Esophagus muscularis mucosa (tissue), 4 donors: ENCODE measurements around the gene EPHA4.

ENCODE experiments used
- EP300 ChIP-seq: sonication (generic); formaldehyde crosslinking; IDR thresholded peaks from one replicate; pipeline ENCODE4 v1.6.1; 2017; ENCODE audit warnings: antibody characterized with exemption
- POLR2A ChIP-seq: fragments of 450-650 bp; IDR thresholded peaks from one replicate; pipeline ENCODE4 v1.6.1; 2017; ENCODE audit warnings: antibody characterized with exemption, moderate library complexity, mild to moderate bottlenecking, low read depth
- POLR2AphosphoS5 ChIP-seq, 2 donors: sonication (generic); formaldehyde crosslinking; IDR thresholded peaks; one replicate each; pipeline ENCODE4 v1.6.1; 2017; ENCODE audit warnings: antibody characterized with exemption in 2 of 2
- TF ChIP-seq, protein P1 (sequence below), 3 experiments: fragments of 200-600 bp in 2 of 3; fragments of 450-650 bp in 1 of 3; sonication (generic) in 2 of 3; IDR thresholded peaks; one replicate each; pipeline ENCODE4 v1.5.1; 2017 to 2019; ENCODE audit warnings: antibody characterized with exemption in 3 of 3, mild to moderate bottlenecking in 2 of 3, moderate library complexity in 1 of 3

DNA sequence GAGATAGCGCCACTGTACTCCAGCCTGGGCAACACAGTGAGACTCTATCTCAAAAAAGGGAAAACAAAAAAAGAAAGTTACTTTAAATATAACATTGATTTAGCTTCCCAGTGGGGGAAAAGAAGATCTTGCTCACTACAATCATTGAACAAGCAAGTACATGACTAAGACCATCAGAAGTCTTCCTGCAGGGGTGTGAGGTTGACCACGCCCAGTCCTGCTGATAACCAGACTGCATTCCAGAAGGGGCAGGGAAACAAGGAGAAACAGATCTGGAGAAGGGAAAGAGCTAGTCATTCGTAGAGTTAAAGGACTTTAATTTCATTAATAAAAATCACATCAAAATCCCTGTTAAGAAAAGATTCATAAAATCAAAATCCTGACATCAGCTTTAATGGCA is 77.5 kb downstream of the EPHA4 start:
- TF ChIP-seq EP300 = no peak
- TF ChIP-seq, protein P1, sequence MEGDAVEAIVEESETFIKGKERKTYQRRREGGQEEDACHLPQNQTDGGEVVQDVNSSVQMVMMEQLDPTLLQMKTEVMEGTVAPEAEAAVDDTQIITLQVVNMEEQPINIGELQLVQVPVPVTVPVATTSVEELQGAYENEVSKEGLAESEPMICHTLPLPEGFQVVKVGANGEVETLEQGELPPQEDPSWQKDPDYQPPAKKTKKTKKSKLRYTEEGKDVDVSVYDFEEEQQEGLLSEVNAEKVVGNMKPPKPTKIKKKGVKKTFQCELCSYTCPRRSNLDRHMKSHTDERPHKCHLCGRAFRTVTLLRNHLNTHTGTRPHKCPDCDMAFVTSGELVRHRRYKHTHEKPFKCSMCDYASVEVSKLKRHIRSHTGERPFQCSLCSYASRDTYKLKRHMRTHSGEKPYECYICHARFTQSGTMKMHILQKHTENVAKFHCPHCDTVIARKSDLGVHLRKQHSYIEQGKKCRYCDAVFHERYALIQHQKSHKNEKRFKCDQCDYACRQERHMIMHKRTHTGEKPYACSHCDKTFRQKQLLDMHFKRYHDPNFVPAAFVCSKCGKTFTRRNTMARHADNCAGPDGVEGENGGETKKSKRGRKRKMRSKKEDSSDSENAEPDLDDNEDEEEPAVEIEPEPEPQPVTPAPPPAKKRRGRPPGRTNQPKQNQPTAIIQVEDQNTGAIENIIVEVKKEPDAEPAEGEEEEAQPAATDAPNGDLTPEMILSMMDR (IDR thresholded peaks at IDR 0.05) = no peak
- TF ChIP-seq POLR2AphosphoS5 (IDR thresholded peaks at IDR 0.05) = no peak
- TF ChIP-seq POLR2A = no peak
